ENCODE results near the gene KCNJ15.
"Not testable (repeated sequence)": the region's sequence is repeated elsewhere in the genome, so short reads cannot be mapped to it uniquely, and the experiment has no call there.

DNA sequence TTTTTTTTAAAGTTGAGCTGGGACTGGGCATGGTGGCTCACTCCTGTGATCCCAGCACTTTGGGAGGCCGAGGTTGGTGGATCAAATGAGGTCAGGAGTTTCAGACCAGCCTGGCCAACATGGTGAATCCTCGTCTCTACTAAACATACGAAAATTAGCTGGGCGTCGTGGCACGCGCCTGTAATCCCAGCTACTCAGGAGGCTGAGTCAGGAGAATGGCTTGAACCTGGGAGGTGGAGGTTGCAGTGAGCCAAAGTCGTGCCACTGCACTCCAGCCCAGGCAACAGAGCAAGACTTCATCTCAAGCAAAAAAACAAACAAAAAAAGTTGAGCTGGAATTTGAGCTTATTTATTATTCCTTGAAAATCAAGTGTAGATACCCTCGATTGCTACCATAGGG is 21.5 kb upstream of the KCNJ15 start:
- TF ChIP-seq, protein P1, sequence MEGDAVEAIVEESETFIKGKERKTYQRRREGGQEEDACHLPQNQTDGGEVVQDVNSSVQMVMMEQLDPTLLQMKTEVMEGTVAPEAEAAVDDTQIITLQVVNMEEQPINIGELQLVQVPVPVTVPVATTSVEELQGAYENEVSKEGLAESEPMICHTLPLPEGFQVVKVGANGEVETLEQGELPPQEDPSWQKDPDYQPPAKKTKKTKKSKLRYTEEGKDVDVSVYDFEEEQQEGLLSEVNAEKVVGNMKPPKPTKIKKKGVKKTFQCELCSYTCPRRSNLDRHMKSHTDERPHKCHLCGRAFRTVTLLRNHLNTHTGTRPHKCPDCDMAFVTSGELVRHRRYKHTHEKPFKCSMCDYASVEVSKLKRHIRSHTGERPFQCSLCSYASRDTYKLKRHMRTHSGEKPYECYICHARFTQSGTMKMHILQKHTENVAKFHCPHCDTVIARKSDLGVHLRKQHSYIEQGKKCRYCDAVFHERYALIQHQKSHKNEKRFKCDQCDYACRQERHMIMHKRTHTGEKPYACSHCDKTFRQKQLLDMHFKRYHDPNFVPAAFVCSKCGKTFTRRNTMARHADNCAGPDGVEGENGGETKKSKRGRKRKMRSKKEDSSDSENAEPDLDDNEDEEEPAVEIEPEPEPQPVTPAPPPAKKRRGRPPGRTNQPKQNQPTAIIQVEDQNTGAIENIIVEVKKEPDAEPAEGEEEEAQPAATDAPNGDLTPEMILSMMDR (conservative IDR thresholded peaks at IDR 0.05 in 1 of 2, IDR thresholded peaks at IDR 0.05 in 1 of 2; ENCODE audit: low read depth in 1 of 2, low read length in 2 of 2) = not testable (repeated sequence)
- TF ChIP-seq EZH2 (IDR thresholded peaks at IDR 0.05; ENCODE audit: low read length, missing control alignments) = not testable (repeated sequence)
